GM19455 (cell line): ENCODE results near the gene TMEM272.

ENCODE experiments used
- ATAC-seq: cut with Tn5 transposase; IDR thresholded peaks from one replicate; pipeline ENCODE4 v1.9.1; 2021; ENCODE audit not compliant: unreplicated experiment

The TMEM272 gene

GRCh38 chr13:51844862-51845573 lies at the start of gene TMEM272:
Gene TMEM272 (minus strand): TSS chr13:51845177. CDS start chr13:51838530, 6,647 bp downstream.
- no peak for ATAC-seq

GRCh38 chr13:51894239-51894638 lies 49.3 kb upstream of the TMEM272 start:
- ATAC-seq: no peak

GRCh38 chr13:51892657-51893056 lies 47.7 kb upstream of the TMEM272 start:
- no peak for ATAC-seq

- ATAC-seq: no peak
Observed at GRCh38 chr13:51887468-51887867, 42.5 kb upstream of the TMEM272 start.

GRCh38 chr13:51885651-51886050 lies 40.7 kb upstream of the TMEM272 start:
- ATAC-seq: no peak

GRCh38 chr13:51883226-51883600 lies 38.2 kb upstream of the TMEM272 start:
- ATAC-seq: no peak

GRCh38 chr13:51882570-51883225 lies 37.7 kb upstream of the TMEM272 start:
- no peak for ATAC-seq

GRCh38 chr13:51881296-51881695 lies 36.3 kb upstream of the TMEM272 start:
- ATAC-seq: no peak

GRCh38 chr13:51879133-51879532 lies 34.2 kb upstream of the TMEM272 start:
- ATAC-seq: no peak

- ATAC-seq: no peak
Observed at GRCh38 chr13:51874651-51875050, 29.7 kb upstream of the TMEM272 start.

GRCh38 chr13:51873837-51874236 lies 28.9 kb upstream of the TMEM272 start:
- no peak for ATAC-seq

- no peak for ATAC-seq
Observed at GRCh38 chr13:51873117-51873798, 28.3 kb upstream of the TMEM272 start.

GRCh38 chr13:51870616-51871015 lies 25.6 kb upstream of the TMEM272 start:
- no peak for ATAC-seq

- no peak for ATAC-seq
Observed at GRCh38 chr13:51869916-51870315, 24.9 kb upstream of the TMEM272 start.

- ATAC-seq: no peak
Observed at GRCh38 chr13:51867062-51867461, 22.1 kb upstream of the TMEM272 start.

- no peak for ATAC-seq
Observed at GRCh38 chr13:51865838-51866237, 20.9 kb upstream of the TMEM272 start.

- no peak for ATAC-seq
Observed at GRCh38 chr13:51862957-51863356, 18.0 kb upstream of the TMEM272 start.

- ATAC-seq: no peak
Observed at GRCh38 chr13:51861723-51862300, 16.8 kb upstream of the TMEM272 start, which contains the start of gene CCDC70. Gene CCDC70 (plus strand): TSS chr13:51861969. CDS start chr13:51865412, 3,443 bp downstream.

- ATAC-seq: no peak
Observed at GRCh38 chr13:51858433-51859247, 13.7 kb upstream of the TMEM272 start.

GRCh38 chr13:51856998-51857397 lies 12.0 kb upstream of the TMEM272 start:
- no peak for ATAC-seq
